NCI-H526 (cell line): ENCODE data around the gene SLC39A6.
"Not testable (repeated sequence)": the region's sequence is repeated elsewhere in the genome, so short reads cannot be mapped to it uniquely, and the experiment has no call there.

Source experiments
- DNase-seq, 2 experiments: peaks; one replicate each; lab custom pipeline; 2025; lab: John Stamatoyannopoulos, UW

Gene SLC39A6

GRCh38 chr18:36096955-36097354 is 32.2 kb downstream of the SLC39A6 start:
- DNase-seq = peak; percentile 20 to 46

DNA sequence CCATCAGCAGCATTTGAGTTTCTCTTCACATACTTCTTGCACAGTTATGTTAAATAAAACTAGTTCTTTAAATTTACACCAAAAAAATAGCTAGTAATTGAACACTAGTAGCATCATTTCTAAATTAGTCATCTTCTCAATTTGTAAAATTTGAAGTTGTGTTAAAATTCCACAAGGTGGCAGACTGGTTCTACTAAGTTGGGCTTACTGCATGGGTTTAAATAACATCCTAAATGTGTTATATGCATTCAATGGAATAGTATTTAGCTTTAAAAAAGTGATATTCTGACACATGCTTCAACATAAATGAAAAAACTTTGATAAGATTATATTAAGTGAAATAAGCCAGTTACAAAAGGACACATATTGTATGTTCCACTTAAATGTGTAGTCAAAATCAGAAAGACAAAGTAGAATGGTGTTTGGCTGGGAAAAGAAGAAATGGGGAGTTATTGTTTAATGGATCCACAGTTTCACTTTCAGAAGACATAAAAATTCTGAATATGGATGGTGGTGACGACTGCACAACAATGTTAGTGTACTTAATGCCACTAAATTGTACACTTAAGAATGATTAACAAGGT is 33.1 kb downstream of the SLC39A6 start:
- peak; percentile 27 to 48 for DNase-seq

DNA sequence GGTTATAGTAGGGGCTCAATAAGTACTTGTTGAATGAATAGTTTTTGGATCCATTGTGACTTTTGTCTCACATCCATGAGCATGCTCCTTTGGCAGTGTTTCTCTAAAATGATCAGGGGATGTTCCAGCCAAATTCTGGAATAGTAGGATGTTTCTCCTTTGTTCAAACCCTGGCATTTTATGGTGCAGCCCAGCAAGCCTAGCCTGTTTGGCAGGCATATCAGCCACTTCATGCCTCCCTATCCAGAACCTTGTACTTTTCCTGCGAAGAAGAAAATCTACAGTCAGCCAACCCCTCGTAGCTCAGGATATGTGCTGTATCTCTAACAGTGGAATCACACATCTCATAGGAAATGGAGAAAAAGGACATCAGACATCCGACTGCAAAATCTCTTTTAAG is 34.7 kb downstream of the SLC39A6 start:
- DNase-seq = no peak

GRCh38 chr18:36092116-36092515 is 37.0 kb downstream of the SLC39A6 start:
- not testable (repeated sequence) for DNase-seq

GRCh38 chr18:36089001-36089400 is 40.1 kb downstream of the SLC39A6 start:
- no peak for DNase-seq

DNA sequence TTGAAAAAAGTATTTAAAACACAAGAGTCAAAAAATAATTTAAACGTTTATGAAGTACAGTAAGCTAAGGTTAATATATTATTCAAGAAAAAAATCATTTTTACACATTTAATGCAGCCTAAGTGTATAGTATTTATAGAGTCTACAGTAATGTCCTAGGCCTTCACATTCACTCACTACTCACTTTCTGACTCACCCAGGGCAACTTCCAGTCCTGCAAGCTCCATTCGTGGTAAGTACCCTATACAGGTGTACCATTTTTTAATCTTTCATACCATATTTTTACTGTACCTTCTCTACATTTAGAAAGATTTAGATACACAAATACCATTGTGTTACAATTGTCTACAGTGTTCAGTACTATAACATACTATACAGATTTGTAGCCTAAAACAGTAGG is 40.9 kb downstream of the SLC39A6 start:
- no peak for DNase-seq

DNA sequence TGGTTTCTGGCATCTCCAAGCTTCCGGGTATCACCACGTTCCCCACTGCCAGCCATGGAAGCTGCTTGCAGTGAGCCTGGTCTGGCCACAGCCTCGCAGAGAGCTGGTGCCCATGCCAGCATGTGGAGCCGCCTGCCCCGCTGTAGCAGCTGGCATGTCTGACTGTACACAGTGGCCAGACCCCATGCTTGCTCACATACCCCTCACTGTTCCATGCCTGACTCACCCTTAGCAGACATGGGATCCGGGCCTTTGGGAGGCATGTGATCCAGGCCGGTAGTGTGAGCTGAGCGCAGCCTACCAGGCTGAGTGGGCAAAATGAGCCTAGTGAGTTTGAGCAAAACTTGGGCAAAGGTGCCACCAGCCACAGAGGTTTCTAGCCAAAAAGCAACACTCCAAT is 43.0 kb downstream of the SLC39A6 start:
- DNase-seq = no peak

DNA sequence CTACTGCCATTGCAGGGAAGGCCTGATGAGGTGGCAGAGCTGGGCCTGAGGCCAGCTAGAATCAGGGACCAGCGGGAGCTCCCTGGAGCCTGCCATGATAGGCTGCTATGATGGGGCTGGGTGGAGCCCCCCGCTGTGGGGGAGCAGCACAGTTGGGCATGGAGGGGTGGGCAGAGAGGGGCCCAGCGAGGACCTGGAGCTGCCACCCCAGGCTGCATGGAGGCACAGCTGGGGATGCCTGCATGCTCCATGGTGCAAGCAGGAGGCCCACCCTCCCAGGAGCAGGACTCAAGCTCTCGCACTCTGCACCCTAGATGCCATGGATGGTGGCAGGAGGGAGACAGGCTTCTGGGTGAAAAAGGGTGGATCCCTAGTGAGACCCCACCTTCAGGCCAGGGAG is 43.9 kb downstream of the SLC39A6 start:
- no peak for DNase-seq

DNA sequence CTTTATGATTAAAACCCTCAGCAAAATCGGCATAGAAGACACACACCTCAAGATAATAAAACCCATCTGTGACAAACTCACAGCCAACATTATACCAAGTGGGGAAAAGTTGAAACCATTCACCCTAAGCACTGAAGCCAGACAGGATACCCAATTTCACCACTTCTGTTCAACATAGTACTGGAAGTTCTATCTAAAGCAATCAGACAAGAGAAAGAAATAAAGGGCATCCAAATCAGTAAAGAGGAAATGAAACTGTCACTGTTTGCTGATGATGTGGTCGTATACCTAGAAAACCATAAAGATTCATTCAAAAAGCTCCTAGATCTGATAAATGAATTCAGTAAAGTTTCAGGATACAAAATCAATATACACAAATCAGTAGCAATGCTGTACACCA is 45.4 kb downstream of the SLC39A6 start:
- no peak for DNase-seq

DNA sequence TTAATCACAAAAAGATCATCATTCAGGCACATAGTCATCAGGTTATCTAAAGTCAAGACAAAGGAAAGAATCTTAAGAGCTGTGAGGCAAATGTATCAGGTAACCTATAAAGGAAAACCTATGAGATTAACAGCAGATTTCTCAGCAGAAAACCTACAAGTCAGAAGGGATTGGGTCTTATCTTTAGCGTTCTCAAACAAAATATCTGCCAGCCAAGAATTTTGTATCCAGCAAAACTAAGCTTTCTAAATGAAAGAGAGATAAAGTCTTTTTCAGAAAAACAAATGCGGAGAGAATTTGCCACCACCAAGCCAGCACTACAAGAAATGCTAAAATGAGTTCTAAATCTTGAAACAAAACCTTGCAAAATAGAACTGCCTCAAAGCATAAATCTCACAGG is 48.0 kb downstream of the SLC39A6 start:
- not testable (repeated sequence) for DNase-seq

DNA sequence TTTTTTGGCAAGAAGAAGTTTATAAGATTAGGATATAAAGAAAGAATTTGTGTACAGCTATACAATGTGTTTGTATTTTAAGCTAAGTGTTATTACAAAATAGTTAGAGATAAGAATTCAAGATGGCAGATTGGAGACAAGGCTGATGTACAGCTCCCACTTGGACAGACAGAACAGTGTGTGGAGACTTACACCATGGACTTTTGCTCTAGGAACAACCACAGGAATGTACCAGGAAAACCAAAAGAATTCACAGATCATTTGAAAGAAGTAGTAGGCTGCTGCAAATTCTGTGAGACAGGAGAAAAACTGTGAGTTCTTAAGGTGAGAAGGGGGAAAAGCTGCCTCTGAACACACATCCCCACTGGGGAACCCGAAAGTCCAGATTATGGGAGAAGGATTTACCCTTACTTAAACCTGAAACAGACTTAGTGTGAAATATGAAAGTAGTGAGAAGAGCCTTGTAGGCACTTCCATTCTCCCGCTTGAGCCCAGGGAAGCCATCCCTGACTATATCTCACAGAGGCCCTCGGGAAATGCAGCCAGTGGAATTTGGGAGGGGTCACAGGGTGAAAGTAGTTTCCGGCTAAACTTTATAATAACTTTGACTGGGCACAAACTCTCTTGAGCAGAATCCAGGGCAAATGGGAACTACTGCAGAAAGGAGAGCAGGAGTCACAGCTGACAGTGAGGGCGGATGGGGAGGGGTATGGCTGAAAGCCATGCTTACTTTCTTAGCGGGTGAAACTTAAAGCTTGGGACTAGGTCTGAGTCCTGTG is 50.2 kb downstream of the SLC39A6 start:
- DNase-seq = no peak

- not testable (repeated sequence) for DNase-seq
Measured at GRCh38 chr18:36077764-36078163, 51.4 kb downstream of the SLC39A6 start.

DNA sequence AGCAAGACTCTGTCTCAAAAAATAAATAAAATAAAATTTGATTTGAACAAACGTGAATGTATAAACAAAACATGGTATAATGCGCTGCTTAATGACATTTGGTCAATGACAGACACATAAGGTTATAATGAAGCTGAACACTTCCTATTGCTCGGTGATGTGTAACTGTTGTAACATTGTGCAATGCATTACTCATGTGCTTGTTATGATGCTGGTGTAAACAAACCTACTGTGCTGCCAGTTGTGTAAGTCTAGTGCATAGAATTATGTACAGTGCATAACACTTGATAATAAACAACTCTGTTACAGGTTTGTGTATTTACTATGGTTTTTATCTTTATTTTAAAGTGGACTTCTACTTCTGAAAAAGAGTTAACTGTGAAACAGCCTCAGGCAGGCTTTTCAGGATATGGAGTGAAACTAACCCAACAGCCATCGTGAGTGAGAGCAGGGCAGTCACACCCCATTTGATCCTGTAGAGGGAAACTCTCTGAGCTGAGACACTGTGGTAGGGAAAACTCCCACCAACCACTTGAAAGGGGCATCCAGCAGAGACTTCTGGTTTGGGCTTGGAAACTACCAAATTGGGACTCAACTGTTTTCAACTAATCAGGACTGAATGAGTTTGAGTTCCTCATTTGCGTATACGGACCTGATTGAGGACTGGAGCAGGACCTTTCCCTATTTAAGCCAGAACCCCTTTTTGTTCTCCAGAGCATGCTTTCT is 53.1 kb downstream of the SLC39A6 start:
- DNase-seq = no peak

DNA sequence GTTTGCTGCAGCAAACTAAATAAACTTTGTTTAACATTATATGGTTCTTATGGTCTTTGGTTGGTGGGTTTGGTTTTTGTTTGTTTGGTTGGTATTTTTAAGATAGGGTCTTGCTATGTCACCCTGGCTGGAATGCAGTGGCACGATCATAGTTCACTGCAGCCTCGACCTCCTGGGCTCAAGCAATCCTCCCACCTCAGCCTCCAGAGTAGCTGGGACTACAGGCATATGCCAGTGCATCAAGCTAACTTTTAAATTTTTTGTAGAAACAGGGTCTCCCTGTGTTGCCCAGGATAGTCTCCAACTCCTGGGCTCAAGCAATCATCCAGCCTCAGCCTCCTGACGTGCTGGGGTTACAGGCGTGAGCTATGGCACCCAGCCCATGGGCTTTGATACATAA is 54.7 kb downstream of the SLC39A6 start:
- no peak for DNase-seq

DNA sequence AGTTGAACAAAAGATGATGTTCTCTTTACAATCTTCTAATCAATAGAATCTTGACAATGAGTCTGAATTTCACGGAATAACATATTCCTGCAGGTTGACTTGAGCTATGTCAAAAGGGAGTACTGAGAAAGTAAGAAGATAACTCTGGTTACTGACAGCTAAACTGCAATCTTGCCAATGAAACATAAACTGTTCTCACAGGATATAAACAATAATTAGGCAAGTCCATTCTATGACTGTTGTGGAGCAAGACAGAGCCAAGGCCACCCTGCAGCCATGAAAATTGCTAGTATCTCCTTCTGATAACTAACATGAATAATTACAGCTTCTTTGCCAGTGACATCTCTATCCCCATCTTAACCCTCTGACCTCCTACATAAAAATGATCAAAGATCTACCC is 55.5 kb downstream of the SLC39A6 start:
- no peak for DNase-seq

GRCh38 chr18:36072406-36072805 is 56.7 kb downstream of the SLC39A6 start:
- DNase-seq = not testable (repeated sequence)

GRCh38 chr18:36067055-36067957 is 61.8 kb downstream of the SLC39A6 start, which contains the start of gene RPRD1A:
Gene RPRD1A (minus strand): TSS chr18:36067559. CDS start chr18:36067404, 155 bp downstream.
- peak; percentile 88 to 97 for DNase-seq

GRCh38 chr18:36066686-36067054 is 62.5 kb downstream of the SLC39A6 start:
- peak in 1 of 2 experiments; percentile 16 for DNase-seq

DNA sequence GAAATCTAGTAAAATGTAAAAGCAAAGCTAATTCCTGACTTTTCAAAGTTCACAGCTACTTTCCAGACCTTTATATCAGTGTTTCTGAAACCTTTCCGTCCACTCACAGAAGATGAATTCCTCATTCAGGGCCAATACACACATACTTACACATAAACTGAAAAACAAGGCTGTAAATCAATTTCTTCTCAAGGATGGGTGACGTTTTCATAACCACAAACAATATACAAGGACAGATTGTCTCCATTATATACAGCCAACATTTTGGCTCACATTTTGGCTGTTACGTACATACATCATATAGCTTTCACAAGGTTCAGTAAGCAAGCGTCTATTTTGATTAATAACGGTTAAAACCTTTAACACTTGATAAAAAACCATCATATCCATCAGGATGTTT is 63.1 kb downstream of the SLC39A6 start:
- no peak for DNase-seq

DNA sequence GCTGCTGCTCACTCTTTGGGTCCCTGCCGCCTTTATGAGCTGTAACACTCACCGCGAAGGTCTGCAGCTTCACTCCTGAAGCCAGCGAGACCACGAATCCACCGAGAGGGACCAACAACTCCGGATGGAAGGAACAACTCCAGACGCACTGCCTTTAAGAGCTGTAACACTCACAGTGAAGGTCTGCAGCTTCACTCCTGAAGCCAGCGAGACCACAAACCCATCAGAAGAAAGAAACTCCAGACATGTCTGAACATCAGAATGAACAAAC is 64.4 kb downstream of the SLC39A6 start:
- DNase-seq = not testable (repeated sequence)

GRCh38 chr18:36064027-36064808 is 64.9 kb downstream of the SLC39A6 start:
- no peak for DNase-seq
